Right atrium auricular region (tissue), 2 donors: ENCODE measurements around the gene LTO1. TPM values are rescaled to one million over a fixed set of nuclear protein-coding genes. Genes with fewer than 3 reads are reported as not detected.

Source experiments
- DNase-seq: peaks from one replicate; pipeline ENCODE4 v3.0.0-alpha.2; 2019; ENCODE audit warnings: low spot score
- H3K27ac ChIP-seq, 2 donors: fragments of 200-600 bp; sonication (generic); 1 replicate in 1 of 2; 2 replicates in 1 of 2; pipeline ENCODE4 v1.5.1; 2016 to 2019
- H3K27me3 ChIP-seq, 2 donors: fragments of 200-600 bp; sonication (generic); one replicate each; pipeline versions ENCODE4 v1.5.1 to v1.6.0; 2017 to 2019
- H3K36me3 ChIP-seq: fragments of 200-600 bp; sonication (generic); one replicate; pipeline ENCODE4 v1.5.1; 2016
- H3K4me1 ChIP-seq, 2 donors: fragments of 200-600 bp; sonication (generic); one replicate each; pipeline versions ENCODE4 v1.5.1 to v1.6.0; 2017 to 2019
- H3K4me3 ChIP-seq, 2 donors: fragments of 200-600 bp; sonication (generic); 1 replicate in 1 of 2; 2 replicates in 1 of 2; pipeline ENCODE4 v1.5.1; 2017 to 2019; ENCODE audit warnings: mild to moderate bottlenecking in 1 of 2, moderate library complexity in 1 of 2
- H3K9me3 ChIP-seq, 2 donors: fragments of 200-600 bp; sonication (generic); one replicate each; pipeline ENCODE4 v1.5.1; 2019
- total RNA-seq, 2 donors: library from RNA; depleted of rRNA; stranded (reverse); fragments of >200 nt; gene quantifications; one replicate each; pipeline ENCODE4 v1.1.0, GENCODE V29; 2016
- TF ChIP-seq, protein P1 (sequence below), 2 donors: fragments of 200-600 bp; sonication (generic); IDR thresholded peaks; one replicate each; pipeline ENCODE4 v1.5.1; 2019; ENCODE audit warnings: antibody characterized with exemption in 2 of 2

Gene LTO1
- total RNA-seq, 2 donors from 2014 or later = 4.7 to 6.0 TPM

DNA sequence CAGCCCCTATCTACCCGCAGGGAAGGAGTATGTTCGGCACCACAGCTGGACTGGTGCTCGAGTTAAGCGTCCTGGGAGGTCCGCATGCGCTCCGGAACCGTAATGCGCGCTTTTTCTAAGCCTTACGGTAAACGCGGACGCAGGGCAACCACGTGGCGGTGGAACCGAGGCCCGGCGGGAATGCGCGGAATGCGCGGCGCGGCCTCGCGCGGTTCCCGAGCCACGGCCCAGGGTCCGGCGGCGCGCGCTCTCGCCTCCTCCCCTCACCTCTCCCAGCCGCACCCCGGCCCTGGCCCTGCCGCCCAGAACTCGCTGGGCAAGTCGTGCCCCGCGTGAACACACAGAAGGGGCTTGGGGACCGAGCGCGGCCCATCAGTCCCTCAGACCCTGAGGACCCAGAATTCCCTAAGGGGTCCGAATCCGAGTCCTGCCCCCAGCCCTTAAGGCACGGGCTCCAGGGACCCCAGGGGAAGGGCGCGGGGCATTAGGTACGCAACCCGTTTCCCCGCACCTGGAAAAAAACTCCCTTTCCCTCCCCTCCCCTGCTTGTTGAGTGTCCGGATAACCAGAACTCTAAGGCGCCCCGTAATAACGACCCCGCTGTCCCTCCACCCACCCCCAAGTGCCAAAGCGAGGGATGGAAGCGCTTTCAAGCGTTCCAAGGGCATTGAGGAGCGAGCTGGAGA, 38.5 kb downstream of the LTO1 start:
- TF ChIP-seq, protein P1, sequence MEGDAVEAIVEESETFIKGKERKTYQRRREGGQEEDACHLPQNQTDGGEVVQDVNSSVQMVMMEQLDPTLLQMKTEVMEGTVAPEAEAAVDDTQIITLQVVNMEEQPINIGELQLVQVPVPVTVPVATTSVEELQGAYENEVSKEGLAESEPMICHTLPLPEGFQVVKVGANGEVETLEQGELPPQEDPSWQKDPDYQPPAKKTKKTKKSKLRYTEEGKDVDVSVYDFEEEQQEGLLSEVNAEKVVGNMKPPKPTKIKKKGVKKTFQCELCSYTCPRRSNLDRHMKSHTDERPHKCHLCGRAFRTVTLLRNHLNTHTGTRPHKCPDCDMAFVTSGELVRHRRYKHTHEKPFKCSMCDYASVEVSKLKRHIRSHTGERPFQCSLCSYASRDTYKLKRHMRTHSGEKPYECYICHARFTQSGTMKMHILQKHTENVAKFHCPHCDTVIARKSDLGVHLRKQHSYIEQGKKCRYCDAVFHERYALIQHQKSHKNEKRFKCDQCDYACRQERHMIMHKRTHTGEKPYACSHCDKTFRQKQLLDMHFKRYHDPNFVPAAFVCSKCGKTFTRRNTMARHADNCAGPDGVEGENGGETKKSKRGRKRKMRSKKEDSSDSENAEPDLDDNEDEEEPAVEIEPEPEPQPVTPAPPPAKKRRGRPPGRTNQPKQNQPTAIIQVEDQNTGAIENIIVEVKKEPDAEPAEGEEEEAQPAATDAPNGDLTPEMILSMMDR (IDR thresholded peaks at IDR 0.05) = no peak
- H3K27ac ChIP-seq = peak overlapping the region; percentile 39 to 75
- peak; percentile 86 for DNase-seq
- no peaks in the 10 kb centered on the region for H3K27me3 ChIP-seq
- no peaks in the 10 kb centered on the region for H3K36me3 ChIP-seq
- H3K9me3 ChIP-seq = no peaks in the 10 kb centered on the region
- H3K4me1 ChIP-seq = peaks cover 0 to 52% of the 10 kb centered on the region in 2 donors
- peak overlapping the region; percentile 25 to 59 for H3K4me3 ChIP-seq

DNA sequence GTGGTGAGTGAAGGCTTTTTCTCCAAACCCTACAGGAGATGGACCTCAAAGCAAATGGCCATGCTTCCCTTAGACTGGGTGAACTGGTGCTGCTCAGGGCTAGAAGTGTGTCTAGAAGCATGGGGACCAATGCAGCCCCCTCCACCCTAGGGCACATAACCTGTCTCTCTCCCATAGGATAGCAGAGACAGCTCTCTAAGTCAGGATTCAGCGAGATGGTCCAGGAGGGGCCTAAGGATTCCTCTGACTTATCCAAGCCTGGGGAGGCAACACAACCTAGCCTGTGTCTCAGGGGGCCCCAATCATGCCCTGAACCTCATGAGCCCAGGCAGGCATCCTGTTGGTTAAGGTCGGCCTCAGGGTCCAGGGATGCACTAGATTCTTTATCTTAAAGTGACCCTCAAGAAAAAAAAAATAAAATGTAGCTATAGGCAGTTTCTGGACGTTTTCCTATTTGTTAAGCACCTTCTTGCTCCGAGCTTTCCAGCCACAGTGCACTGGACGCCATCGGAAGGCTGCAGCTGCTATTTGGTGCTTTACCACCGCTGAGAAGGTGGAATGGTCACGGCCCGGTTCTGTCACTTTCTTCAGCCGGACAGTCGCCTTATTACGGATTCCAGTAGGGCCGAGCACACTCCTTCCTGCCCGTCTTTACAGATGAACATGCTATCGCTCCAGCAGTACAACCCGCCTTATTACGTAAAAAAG, 39.2 kb downstream of the LTO1 start:
- no peaks in the 10 kb centered on the region for H3K27me3 ChIP-seq
- peaks cover 0 to 52% of the 10 kb centered on the region in 2 donors for H3K4me1 ChIP-seq
- H3K27ac ChIP-seq = peak overlapping the region; percentile 39 to 75

DNA sequence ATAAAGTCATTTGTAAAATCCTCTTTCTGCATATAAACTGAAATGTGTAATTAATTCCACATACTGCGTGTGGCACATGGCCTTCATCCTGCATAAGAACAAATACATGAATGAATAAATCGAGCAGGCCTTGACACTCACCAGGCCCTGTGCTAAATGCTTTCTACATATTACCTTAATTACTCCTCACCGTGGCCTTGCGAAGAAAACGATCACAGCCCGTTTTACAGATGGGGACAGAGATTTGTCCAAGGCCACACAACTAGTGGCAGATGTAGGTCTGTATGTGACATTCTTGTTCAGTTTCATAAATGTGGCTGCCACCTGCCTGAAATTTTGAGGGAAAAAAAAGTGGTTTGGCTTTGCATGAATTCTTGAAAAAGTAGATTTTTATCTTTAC, 40.0 kb downstream of the LTO1 start:
- Histone ChIP-seq H3K4me3 (no peak overlapping the region), H3K36me3 (no peaks in the 10 kb centered on the region), H3K4me1 (peaks cover 0 to 45% of the 10 kb centered on the region in 2 donors), H3K9me3 (no peaks in the 10 kb centered on the region), H3K27me3 (no peaks in the 10 kb centered on the region), H3K27ac (no peak overlapping the region)
- no peak for DNase-seq
- TF ChIP-seq, protein P1 (IDR thresholded peaks at IDR 0.05) = no peak

More for the DNA sequence above, 39.2 kb downstream of the LTO1 start:
- Histone ChIP-seq H3K36me3 (no peaks in the 10 kb centered on the region), H3K4me3 (peak overlapping the region; percentile 25 to 59), H3K9me3 (no peaks in the 10 kb centered on the region)
- DNase-seq = no peak
- TF ChIP-seq, protein P1 (IDR thresholded peaks at IDR 0.05) = no peak

DNA sequence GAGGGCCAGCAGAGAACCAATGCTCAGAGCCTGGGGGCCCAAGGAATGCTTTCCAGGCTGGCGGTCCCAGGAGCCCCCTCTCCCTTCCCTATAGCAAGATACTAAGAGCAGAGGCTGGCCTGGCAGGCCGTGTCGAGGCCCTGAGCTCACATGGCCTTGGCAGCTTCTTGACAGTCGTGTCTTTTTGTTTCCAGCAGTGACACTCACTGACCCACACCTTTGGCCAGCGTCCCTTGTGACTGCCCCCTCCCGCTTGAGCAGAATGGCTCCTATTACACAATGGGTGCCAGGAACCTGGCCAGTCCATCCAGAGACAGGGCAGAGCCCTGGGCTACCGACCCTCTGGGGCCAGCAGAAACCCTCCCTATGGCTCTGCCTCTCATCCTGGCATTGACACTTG, 40.6 kb downstream of the LTO1 start:
- no peak for DNase-seq
- Histone ChIP-seq H3K4me3 (no peak overlapping the region), H3K36me3 (no peaks in the 10 kb centered on the region), H3K27ac (no peak overlapping the region), H3K27me3 (no peaks in the 10 kb centered on the region), H3K9me3 (no peaks in the 10 kb centered on the region), H3K4me1 (peaks cover 0 to 39% of the 10 kb centered on the region in 2 donors)
- TF ChIP-seq, protein P1 (IDR thresholded peaks at IDR 0.05) = no peak

DNA sequence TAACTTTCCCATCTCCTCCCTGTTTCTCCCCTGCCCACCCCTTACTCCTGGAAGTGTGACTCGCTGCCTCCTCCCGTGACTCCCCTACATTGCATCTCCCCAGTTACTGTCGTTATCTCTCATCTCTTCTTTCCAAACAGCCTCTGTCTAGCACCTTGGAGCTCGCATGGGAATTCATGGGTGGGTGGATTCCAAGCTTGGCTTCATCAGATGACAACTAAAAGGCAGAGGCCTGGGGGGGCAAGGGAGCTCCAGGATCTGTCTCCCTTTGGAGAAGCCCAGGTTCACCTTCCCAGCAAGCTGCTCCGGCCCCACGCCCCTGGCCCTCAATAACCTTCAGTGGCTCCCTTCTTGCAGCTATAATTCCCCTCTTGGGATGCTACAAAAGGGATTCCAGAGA, 41.1 kb downstream of the LTO1 start:
- TF ChIP-seq, protein P1 (IDR thresholded peaks at IDR 0.05) = no peak
- H3K4me3 ChIP-seq = no peak overlapping the region
- no peak for DNase-seq

More for the DNA sequence above, 41.1 kb downstream of the LTO1 start:
- H3K9me3 ChIP-seq = no peaks in the 10 kb centered on the region
- no peaks in the 10 kb centered on the region for H3K27me3 ChIP-seq
- no peak overlapping the region for H3K27ac ChIP-seq
- no peaks in the 10 kb centered on the region for H3K36me3 ChIP-seq
- peaks cover 0 to 34% of the 10 kb centered on the region in 2 donors for H3K4me1 ChIP-seq
